ENCODE results near the gene ZNF564. TPM values are rescaled to one million over a fixed set of nuclear protein-coding genes. Genes with fewer than 3 reads are reported as not detected.

ZNF564 gene
- total RNA-seq, 1 donor from 2014 or later: 18.8 TPM

DNA sequence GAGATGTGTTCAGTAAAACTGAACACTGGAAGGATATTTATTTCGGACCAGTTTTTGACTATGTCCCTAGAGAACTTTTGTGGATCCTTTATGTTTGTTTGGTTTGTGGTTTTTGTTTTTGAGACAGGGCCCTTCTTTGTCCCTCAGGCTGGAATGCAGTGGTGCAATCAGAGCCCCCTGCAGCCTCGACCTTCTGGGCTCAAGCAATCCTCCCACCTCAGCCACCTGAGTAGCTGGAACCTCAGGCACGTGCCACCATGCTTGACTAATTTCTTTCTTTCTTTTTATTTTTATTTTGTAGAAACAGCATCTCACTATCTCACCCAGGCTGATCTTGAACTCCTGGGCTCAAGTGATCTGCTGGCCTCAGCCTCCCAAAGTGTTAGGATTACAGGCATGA lies 65.7 kb downstream of the ZNF564 start:
- TF ChIP-seq, protein P1, sequence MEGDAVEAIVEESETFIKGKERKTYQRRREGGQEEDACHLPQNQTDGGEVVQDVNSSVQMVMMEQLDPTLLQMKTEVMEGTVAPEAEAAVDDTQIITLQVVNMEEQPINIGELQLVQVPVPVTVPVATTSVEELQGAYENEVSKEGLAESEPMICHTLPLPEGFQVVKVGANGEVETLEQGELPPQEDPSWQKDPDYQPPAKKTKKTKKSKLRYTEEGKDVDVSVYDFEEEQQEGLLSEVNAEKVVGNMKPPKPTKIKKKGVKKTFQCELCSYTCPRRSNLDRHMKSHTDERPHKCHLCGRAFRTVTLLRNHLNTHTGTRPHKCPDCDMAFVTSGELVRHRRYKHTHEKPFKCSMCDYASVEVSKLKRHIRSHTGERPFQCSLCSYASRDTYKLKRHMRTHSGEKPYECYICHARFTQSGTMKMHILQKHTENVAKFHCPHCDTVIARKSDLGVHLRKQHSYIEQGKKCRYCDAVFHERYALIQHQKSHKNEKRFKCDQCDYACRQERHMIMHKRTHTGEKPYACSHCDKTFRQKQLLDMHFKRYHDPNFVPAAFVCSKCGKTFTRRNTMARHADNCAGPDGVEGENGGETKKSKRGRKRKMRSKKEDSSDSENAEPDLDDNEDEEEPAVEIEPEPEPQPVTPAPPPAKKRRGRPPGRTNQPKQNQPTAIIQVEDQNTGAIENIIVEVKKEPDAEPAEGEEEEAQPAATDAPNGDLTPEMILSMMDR (IDR thresholded peaks at IDR 0.05; ENCODE audit: unreplicated experiment): no peak
- no peaks in the 10 kb centered on the region for H3K9me3 Mint-ChIP-seq (ENCODE audit: unreplicated experiment)
- peak overlapping the region; percentile 94 for H3K27ac Mint-ChIP-seq (ENCODE audit: unreplicated experiment)
- DNase-seq (ENCODE audit: low spot score): no peak
- no peaks in the 10 kb centered on the region for H3K36me3 Mint-ChIP-seq (ENCODE audit: low read depth, unreplicated experiment)
- H3K27me3 Mint-ChIP-seq (ENCODE audit: unreplicated experiment): peaks cover 7% of the 10 kb centered on the region
- H3K4me3 Mint-ChIP-seq (ENCODE audit: unreplicated experiment): peak overlapping the region; percentile 93
- H3K4me1 Mint-ChIP-seq (ENCODE audit: unreplicated experiment): peaks cover 14% of the 10 kb centered on the region

DNA sequence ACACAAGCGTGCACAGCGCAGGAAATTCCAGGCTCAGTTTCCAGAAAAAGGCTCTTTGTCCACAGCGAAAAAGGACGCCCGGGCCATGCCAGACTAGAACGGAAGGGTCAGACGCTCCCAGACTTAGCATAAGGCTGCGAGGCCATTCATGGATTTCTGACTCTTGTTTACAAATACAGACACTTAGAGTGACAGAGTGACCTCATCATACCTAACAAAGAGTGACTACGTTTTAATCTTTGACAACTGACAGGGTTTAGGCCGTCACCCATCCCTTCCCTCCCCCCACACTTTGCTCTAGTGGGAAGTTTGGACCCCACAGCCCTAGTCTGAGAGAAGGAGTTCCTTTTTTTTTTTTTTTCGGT lies 66.2 kb downstream of the ZNF564 start:
- peak overlapping the region; percentile 93 for H3K4me3 Mint-ChIP-seq (ENCODE audit: unreplicated experiment)
- DNase-seq (ENCODE audit: low spot score): no peak
- no peaks in the 10 kb centered on the region for H3K9me3 Mint-ChIP-seq (ENCODE audit: unreplicated experiment)
- TF ChIP-seq, protein P1 (IDR thresholded peaks at IDR 0.05; ENCODE audit: unreplicated experiment): no peak
- no peaks in the 10 kb centered on the region for H3K36me3 Mint-ChIP-seq (ENCODE audit: low read depth, unreplicated experiment)
- peaks cover 7% of the 10 kb centered on the region for H3K27me3 Mint-ChIP-seq (ENCODE audit: unreplicated experiment)
- H3K27ac Mint-ChIP-seq (ENCODE audit: unreplicated experiment): peak overlapping the region; percentile 94
- peaks cover 14% of the 10 kb centered on the region for H3K4me1 Mint-ChIP-seq (ENCODE audit: unreplicated experiment)

DNA sequence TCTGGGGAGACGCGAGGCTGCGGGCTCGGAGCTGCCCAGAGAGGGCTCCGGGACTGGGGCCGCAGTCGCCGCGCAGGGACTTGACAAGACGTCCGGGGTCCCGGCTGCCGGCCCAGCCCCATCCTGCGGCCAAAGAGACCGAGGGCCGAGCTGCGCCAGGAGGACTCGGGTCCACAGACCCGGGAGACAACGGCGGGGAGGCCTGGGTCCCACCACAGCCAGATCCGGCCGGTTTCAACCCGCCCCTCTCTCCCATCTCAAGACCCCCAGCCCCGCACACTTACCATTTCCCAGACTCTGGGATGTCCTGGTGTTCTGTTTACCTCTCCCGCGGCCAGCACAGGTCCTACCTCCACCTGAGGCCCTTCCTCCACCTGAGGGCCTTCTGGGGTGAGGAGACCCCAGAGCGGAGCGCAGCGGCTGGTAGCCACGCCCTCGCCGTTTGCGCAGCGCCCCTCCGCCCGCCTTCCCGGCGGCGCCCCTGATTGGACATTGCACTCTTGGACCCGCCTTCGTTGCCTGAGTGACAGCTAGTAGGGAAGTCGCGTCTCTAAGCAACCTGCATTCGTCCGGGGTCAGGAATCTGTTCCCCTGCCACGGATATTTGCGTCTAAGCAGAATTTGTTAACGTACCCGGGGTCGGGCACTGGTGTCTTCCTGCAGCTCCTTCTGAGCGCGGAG lies 66.8 kb downstream of the ZNF564 start, which contains the start of gene ZNF709:
Gene ZNF709, minus strand, starts transcription at position 446 of the 681 bp plus-strand sequence. Its CDS starts 159 bp downstream, at position 287.
- H3K27ac Mint-ChIP-seq (ENCODE audit: unreplicated experiment): peak within 1 kb of the TSS; percentile 94
- TF ChIP-seq, protein P1 (IDR thresholded peaks at IDR 0.05; ENCODE audit: unreplicated experiment): no peak
- no peaks in the 10 kb centered on the region for H3K36me3 Mint-ChIP-seq (ENCODE audit: low read depth, unreplicated experiment)
- H3K27me3 Mint-ChIP-seq (ENCODE audit: unreplicated experiment): peaks cover 7% of the 10 kb centered on the region
- DNase-seq (ENCODE audit: low spot score): peak; percentile 93
- no peaks in the 10 kb centered on the region for H3K9me3 Mint-ChIP-seq (ENCODE audit: unreplicated experiment)
- peaks cover 14% of the 10 kb centered on the region for H3K4me1 Mint-ChIP-seq (ENCODE audit: unreplicated experiment)
- peak within 1 kb of the TSS; percentile 93 for H3K4me3 Mint-ChIP-seq (ENCODE audit: unreplicated experiment)

DNA sequence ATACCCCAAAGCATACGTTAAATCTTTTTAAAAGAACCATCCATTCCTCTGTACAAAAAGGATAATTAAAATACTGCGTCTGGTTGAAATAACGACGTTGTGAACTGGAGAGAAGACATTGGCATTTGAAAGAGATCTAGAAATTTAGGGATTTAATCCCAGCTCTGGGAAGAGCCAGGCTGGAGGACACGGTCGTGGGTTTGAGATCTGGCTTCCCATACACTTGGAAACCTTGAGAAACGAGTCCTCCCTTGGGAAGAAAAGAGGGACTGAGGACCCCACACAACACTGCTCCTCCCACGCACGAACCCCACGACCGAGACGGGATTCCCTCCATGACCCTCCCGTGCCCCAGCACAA lies 67.3 kb downstream of the ZNF564 start:
- Mint-ChIP-seq H3K36me3 (ENCODE audit: low read depth, unreplicated experiment) (no peaks in the 10 kb centered on the region), H3K9me3 (ENCODE audit: unreplicated experiment) (no peaks in the 10 kb centered on the region)

DNA sequence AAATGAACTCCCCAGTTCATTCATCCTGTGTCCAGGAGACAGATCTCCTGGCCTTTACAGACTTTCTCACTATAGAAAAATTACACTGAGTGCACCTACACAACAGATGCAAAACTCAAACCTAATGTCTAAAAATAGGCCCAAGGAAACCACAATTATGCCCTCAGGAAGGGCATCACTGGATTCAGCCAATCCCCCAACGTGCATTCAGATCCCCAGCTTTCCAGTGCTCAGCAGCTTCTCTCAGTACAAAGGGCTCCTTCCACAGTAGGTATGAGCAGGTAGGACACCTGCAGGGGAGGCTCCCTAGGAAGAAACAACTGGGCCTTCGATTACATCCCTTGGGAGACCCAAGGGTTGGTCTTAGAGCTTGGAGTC lies 68.8 kb downstream of the ZNF564 start:
- no peak for DNase-seq (ENCODE audit: low spot score)
- Mint-ChIP-seq H3K9me3 (ENCODE audit: unreplicated experiment) (no peaks in the 10 kb centered on the region), H3K27ac (ENCODE audit: unreplicated experiment) (no peak overlapping the region), H3K36me3 (ENCODE audit: low read depth, unreplicated experiment) (peaks cover 3% of the 10 kb centered on the region), H3K27me3 (ENCODE audit: unreplicated experiment) (peaks cover 7% of the 10 kb centered on the region), H3K4me1 (ENCODE audit: unreplicated experiment) (peaks cover 14% of the 10 kb centered on the region), H3K4me3 (ENCODE audit: unreplicated experiment) (no peak overlapping the region)
- TF ChIP-seq, protein P1 (IDR thresholded peaks at IDR 0.05; ENCODE audit: unreplicated experiment): no peak

More for the DNA sequence above, 67.3 kb downstream of the ZNF564 start:
- DNase-seq (ENCODE audit: low spot score): no peak
- peaks cover 14% of the 10 kb centered on the region for H3K4me1 Mint-ChIP-seq (ENCODE audit: unreplicated experiment)
- peaks cover 7% of the 10 kb centered on the region for H3K27me3 Mint-ChIP-seq (ENCODE audit: unreplicated experiment)
- peak overlapping the region; percentile 82 for H3K27ac Mint-ChIP-seq (ENCODE audit: unreplicated experiment)
- TF ChIP-seq, protein P1 (IDR thresholded peaks at IDR 0.05; ENCODE audit: unreplicated experiment): no peak
- peak overlapping the region; percentile 91 for H3K4me3 Mint-ChIP-seq (ENCODE audit: unreplicated experiment)
